WTC11 (cell line): ENCODE data around the gene ROS1. TPM values are rescaled to one million over a fixed set of nuclear protein-coding genes. Genes with fewer than 3 reads are reported as not detected.

ENCODE experiments used
- ATAC-seq: fragments of 200-7000 bp; cut with Tn5 transposase; 2 replicates; pipeline ENCODE4 v1.10.0; 2021; ENCODE audit warnings: mild to moderate bottlenecking, moderate library complexity
- CTCF ChIA-PET: fragments of 300-600 bp; sonication (Branson Sonifier 250); formaldehyde crosslinking; loops from one replicate; lab custom pipeline; 2021; ENCODE audit warnings: antibody characterized with exemption; lab: Charles Lee
- POLR2A ChIA-PET: fragments of 350-600 bp; sonication (Branson Sonifier 250); formaldehyde crosslinking; loops from one replicate; lab custom pipeline; 2021; ENCODE audit warnings: antibody characterized with exemption; lab: Charles Lee
- DNase-seq: peaks from one replicate; pipeline ENCODE4 v3.0.0; 2021; ENCODE audit warnings: low spot score
- H3K27ac Mint-ChIP-seq: 2 replicates; pipeline ENCODE4 v1.8.0; 2021; ENCODE audit warnings: mixed read lengths
- H3K27me3 Mint-ChIP-seq: 2 replicates; pipeline ENCODE4 v1.8.0; 2021; ENCODE audit warnings: low read depth, mild to moderate bottlenecking, moderate library complexity, mixed read lengths
- H3K36me3 Mint-ChIP-seq: 2 replicates; pipeline ENCODE4 v1.8.0; 2021; ENCODE audit warnings: mixed read lengths
- H3K4me1 Mint-ChIP-seq: 2 replicates; pipeline ENCODE4 v1.8.0; 2022; ENCODE audit warnings: mixed read lengths
- H3K4me3 Mint-ChIP-seq: 2 replicates; pipeline ENCODE4 v1.8.0; 2021; ENCODE audit warnings: mild to moderate bottlenecking, moderate library complexity, mixed read lengths
- H3K9me3 Mint-ChIP-seq: 2 replicates; pipeline ENCODE4 v1.8.0; 2021; ENCODE audit warnings: mixed read lengths
- CREB1 ChIP-seq: sonication (generic); formaldehyde crosslinking; IDR thresholded peaks from 2 replicates; pipeline ENCODE4 v1.8.0; 2023; ENCODE audit warnings: mild to moderate bottlenecking, missing genetic modification reagents
- CREM ChIP-seq: sonication (generic); formaldehyde crosslinking; IDR thresholded peaks from 2 replicates; pipeline ENCODE4 v1.8.1; 2022; ENCODE audit warnings: mild to moderate bottlenecking, missing genetic modification reagents, moderate library complexity
- GTF2I ChIP-seq: fragments of 250-450 bp; sonication (Bioruptor Pico); conservative IDR thresholded peaks from 2 replicates; pipeline ENCODE4 v1.4.0; 2021; ENCODE audit warnings: mild to moderate bottlenecking
- HMGA2 ChIP-seq: fragments of 250-450 bp; sonication (Bioruptor Pico); IDR thresholded peaks from 2 replicates; pipeline ENCODE4 v1.4.0; 2021; ENCODE audit warnings: mild to moderate bottlenecking, moderate library complexity
- MYBL2 ChIP-seq: sonication (generic); formaldehyde crosslinking; IDR thresholded peaks from 2 replicates; pipeline ENCODE4 v1.8.1; 2023; ENCODE audit warnings: mild to moderate bottlenecking, moderate library complexity, missing genetic modification reagents
- NFATC4 ChIP-seq: fragments of 250-450 bp; sonication (Bioruptor Pico); IDR thresholded peaks from 2 replicates; pipeline ENCODE4 v1.9.0; 2021; ENCODE audit warnings: mild to moderate bottlenecking
- NFYB ChIP-seq: sonication (generic); formaldehyde crosslinking; conservative IDR thresholded peaks from 2 replicates; pipeline ENCODE4 v1.8.0; 2022; ENCODE audit warnings: low read depth, missing genetic modification reagents
- SOX15 ChIP-seq: fragments of 250-450 bp; sonication (Bioruptor Pico); IDR thresholded peaks from 2 replicates; pipeline ENCODE4 v1.9.0; 2021; ENCODE audit warnings: mild to moderate bottlenecking
- TCF7 ChIP-seq: sonication (generic); formaldehyde crosslinking; IDR thresholded peaks from 2 replicates; pipeline ENCODE4 v1.8.0; 2022; ENCODE audit warnings: mild to moderate bottlenecking, low read depth, missing genetic modification reagents, moderate library complexity
- TEAD4 ChIP-seq: sonication (generic); formaldehyde crosslinking; IDR thresholded peaks from 2 replicates; pipeline ENCODE4 v1.8.0; 2022; ENCODE audit warnings: mild to moderate bottlenecking, missing genetic modification reagents
- ZNF138 ChIP-seq: sonication (generic); formaldehyde crosslinking; conservative IDR thresholded peaks from 2 replicates; pipeline ENCODE4 v1.8.1; 2022; ENCODE audit warnings: mild to moderate bottlenecking, moderate library complexity, missing genetic modification reagents
- ZNF317 ChIP-seq: sonication (generic); formaldehyde crosslinking; IDR thresholded peaks from 2 replicates; pipeline ENCODE4 v1.8.1; 2023; ENCODE audit warnings: low read depth, mild to moderate bottlenecking, moderate library complexity, missing genetic modification reagents, borderline replicate concordance
- ZNF416 ChIP-seq: fragments of 250-450 bp; sonication (Bioruptor Pico); IDR thresholded peaks from 2 replicates; pipeline ENCODE4 v1.9.0; 2021; ENCODE audit warnings: mild to moderate bottlenecking, inconsistent platforms
- total RNA-seq: library from RNA; stranded (reverse); gene quantifications from 3 replicates; pipeline ENCODE4 v1.2.3, GENCODE V29; 2021
- TF ChIP-seq, protein P1 (sequence below): sonication (generic); formaldehyde crosslinking; IDR thresholded peaks from 2 replicates; pipeline ENCODE4 v1.8.1; 2022; ENCODE audit warnings: mild to moderate bottlenecking, moderate library complexity, missing genetic modification reagents
- TF ChIP-seq, protein P2 (sequence below): fragments of 250-450 bp; sonication (Bioruptor Pico); IDR thresholded peaks from 2 replicates; pipeline ENCODE4 v1.9.0; 2021; ENCODE audit warnings: mild to moderate bottlenecking
- TF ChIP-seq, protein P3 (sequence below): fragments of 250-450 bp; sonication (Bioruptor Pico); IDR thresholded peaks from 2 replicates; pipeline ENCODE4 v1.9.0; 2021; ENCODE audit warnings: mild to moderate bottlenecking
- TF ChIP-seq, protein P4 (sequence below): fragments of 250-450 bp; sonication (Bioruptor Pico); IDR thresholded peaks from 2 replicates; pipeline ENCODE4 v1.9.0; 2021; ENCODE audit warnings: mild to moderate bottlenecking, borderline replicate concordance
- TF ChIP-seq, protein P5 (sequence below): fragments of 250-450 bp; sonication (Bioruptor Pico); conservative IDR thresholded peaks from 2 replicates; pipeline ENCODE4 v1.9.0; 2021; ENCODE audit warnings: mild to moderate bottlenecking
- TF ChIP-seq, protein P6 (sequence below): sonication (generic); formaldehyde crosslinking; IDR thresholded peaks from 2 replicates; pipeline ENCODE4 v1.8.0; 2022; ENCODE audit warnings: mild to moderate bottlenecking, missing genetic modification reagents
- TF ChIP-seq, protein P7 (sequence below): sonication (generic); formaldehyde crosslinking; IDR thresholded peaks from 2 replicates; pipeline ENCODE4 v1.8.1; 2022; ENCODE audit warnings: low read depth, missing genetic modification reagents, borderline replicate concordance

The ROS1 gene
- total RNA-seq, 1 experiment from 2014 or later = 0.02 TPM

DNA sequence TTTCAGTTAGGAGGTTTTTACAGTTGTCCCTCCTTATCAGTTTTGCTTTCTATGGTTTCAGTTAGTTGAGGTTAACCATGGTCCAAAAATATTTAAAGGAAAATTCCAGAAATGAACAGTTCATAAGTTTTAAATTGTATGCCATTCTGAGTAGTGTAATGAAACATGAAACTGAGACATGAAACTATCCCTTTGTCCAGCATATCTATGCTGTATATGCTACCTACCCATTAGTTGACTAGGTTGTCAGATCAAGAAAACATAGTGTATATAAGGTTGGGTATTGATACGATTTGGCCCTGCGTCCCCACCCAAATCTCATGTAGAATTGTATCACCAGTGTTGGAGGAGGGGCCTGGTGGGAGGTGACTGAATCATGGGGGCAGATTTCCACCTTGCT lies 121.3 kb downstream of the ROS1 start (continued):
- TF ChIP-seq, protein P1, sequence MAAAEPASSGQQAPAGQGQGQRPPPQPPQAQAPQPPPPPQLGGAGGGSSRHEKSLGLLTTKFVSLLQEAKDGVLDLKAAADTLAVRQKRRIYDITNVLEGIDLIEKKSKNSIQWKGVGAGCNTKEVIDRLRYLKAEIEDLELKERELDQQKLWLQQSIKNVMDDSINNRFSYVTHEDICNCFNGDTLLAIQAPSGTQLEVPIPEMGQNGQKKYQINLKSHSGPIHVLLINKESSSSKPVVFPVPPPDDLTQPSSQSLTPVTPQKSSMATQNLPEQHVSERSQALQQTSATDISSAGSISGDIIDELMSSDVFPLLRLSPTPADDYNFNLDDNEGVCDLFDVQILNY (CRISPR knock-in tag) = no peak
- TF ChIP-seq CREB1 (no peak), ZNF317 (no peak), ZNF416 (no peak), HMGA2 (CRISPR knock-in tag) (no peak), NFATC4 (no peak), GTF2I (no peak)
- TF ChIP-seq, protein P2, sequence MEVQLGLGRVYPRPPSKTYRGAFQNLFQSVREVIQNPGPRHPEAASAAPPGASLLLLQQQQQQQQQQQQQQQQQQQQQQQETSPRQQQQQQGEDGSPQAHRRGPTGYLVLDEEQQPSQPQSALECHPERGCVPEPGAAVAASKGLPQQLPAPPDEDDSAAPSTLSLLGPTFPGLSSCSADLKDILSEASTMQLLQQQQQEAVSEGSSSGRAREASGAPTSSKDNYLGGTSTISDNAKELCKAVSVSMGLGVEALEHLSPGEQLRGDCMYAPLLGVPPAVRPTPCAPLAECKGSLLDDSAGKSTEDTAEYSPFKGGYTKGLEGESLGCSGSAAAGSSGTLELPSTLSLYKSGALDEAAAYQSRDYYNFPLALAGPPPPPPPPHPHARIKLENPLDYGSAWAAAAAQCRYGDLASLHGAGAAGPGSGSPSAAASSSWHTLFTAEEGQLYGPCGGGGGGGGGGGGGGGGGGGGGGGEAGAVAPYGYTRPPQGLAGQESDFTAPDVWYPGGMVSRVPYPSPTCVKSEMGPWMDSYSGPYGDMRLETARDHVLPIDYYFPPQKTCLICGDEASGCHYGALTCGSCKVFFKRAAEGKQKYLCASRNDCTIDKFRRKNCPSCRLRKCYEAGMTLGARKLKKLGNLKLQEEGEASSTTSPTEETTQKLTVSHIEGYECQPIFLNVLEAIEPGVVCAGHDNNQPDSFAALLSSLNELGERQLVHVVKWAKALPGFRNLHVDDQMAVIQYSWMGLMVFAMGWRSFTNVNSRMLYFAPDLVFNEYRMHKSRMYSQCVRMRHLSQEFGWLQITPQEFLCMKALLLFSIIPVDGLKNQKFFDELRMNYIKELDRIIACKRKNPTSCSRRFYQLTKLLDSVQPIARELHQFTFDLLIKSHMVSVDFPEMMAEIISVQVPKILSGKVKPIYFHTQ (CRISPR knock-in tag) = no peak
- TF ChIP-seq, protein P3, sequence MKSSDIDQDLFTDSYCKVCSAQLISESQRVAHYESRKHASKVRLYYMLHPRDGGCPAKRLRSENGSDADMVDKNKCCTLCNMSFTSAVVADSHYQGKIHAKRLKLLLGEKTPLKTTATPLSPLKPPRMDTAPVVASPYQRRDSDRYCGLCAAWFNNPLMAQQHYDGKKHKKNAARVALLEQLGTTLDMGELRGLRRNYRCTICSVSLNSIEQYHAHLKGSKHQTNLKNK (CRISPR knock-in tag) = no peak
- TF ChIP-seq, protein P4, sequence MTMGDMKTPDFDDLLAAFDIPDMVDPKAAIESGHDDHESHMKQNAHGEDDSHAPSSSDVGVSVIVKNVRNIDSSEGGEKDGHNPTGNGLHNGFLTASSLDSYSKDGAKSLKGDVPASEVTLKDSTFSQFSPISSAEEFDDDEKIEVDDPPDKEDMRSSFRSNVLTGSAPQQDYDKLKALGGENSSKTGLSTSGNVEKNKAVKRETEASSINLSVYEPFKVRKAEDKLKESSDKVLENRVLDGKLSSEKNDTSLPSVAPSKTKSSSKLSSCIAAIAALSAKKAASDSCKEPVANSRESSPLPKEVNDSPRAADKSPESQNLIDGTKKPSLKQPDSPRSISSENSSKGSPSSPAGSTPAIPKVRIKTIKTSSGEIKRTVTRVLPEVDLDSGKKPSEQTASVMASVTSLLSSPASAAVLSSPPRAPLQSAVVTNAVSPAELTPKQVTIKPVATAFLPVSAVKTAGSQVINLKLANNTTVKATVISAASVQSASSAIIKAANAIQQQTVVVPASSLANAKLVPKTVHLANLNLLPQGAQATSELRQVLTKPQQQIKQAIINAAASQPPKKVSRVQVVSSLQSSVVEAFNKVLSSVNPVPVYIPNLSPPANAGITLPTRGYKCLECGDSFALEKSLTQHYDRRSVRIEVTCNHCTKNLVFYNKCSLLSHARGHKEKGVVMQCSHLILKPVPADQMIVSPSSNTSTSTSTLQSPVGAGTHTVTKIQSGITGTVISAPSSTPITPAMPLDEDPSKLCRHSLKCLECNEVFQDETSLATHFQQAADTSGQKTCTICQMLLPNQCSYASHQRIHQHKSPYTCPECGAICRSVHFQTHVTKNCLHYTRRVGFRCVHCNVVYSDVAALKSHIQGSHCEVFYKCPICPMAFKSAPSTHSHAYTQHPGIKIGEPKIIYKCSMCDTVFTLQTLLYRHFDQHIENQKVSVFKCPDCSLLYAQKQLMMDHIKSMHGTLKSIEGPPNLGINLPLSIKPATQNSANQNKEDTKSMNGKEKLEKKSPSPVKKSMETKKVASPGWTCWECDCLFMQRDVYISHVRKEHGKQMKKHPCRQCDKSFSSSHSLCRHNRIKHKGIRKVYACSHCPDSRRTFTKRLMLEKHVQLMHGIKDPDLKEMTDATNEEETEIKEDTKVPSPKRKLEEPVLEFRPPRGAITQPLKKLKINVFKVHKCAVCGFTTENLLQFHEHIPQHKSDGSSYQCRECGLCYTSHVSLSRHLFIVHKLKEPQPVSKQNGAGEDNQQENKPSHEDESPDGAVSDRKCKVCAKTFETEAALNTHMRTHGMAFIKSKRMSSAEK (CRISPR knock-in tag) = no peak

DNA sequence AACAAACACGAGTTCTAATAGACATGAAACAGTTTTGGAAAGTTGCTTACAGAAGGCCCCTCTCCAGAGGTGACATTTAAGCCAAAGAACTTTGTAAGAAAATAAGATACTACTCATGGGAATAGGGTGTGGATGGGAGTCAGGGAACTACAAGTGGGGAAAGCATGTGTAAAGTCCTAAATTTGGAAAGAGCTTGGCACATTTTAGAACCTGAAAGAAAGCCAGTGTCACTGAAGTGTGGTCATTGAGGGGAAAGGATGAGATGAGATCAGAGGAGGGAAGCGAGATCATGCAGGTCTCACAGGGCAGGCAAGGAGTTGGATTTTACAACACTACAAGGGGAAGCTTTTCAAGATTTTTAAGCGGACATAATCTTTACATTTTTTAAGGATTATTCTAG lies 122.4 kb downstream of the ROS1 start:
- no peaks in the 10 kb centered on the region for H3K36me3 Mint-ChIP-seq
- H3K4me1 Mint-ChIP-seq = no peaks in the 10 kb centered on the region
- no peak overlapping the region for H3K27ac Mint-ChIP-seq
- CTCF ChIA-PET = no interaction called here
- no peaks in the 10 kb centered on the region for H3K9me3 Mint-ChIP-seq
- H3K4me3 Mint-ChIP-seq = no peak overlapping the region
- H3K27me3 Mint-ChIP-seq = no peaks in the 10 kb centered on the region
- DNase-seq (no peak), ATAC-seq (no peak)
- POLR2A ChIA-PET = no interaction called here
- TF ChIP-seq NFATC4 (no peak), CREM (no peak), TCF7 (no peak), NFYB (CRISPR knock-in tag) (no peak)

DNA sequence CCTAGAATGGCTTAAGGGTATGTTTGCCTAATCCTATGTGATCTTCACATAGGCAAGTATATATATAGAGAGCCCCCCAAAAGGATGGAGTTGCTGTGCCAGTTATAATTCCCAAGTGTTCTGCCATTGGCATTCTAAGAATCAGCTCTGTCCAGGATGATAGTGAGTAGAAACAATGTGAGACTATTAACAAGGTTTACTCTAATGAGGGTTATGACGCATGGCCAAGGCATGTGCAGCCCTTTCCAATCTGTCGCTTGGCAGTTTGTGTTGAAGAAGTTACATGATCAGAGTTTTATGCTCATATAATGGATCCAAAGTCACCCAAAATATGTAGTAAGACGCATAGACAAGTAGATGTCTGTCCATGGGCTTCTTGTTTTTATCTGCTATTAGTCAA lies 126.8 kb downstream of the ROS1 start:
- CTCF ChIA-PET = no interaction called here
- Mint-ChIP-seq H3K4me3 (no peak overlapping the region), H3K36me3 (no peaks in the 10 kb centered on the region), H3K27me3 (no peaks in the 10 kb centered on the region), H3K27ac (no peak overlapping the region)
- no peak for ATAC-seq
- no peak for DNase-seq
- no peak for TF ChIP-seq SOX15 (CRISPR knock-in tag)
- TF ChIP-seq ZNF138 (CRISPR knock-in tag) = no peak
- TF ChIP-seq, protein P5, sequence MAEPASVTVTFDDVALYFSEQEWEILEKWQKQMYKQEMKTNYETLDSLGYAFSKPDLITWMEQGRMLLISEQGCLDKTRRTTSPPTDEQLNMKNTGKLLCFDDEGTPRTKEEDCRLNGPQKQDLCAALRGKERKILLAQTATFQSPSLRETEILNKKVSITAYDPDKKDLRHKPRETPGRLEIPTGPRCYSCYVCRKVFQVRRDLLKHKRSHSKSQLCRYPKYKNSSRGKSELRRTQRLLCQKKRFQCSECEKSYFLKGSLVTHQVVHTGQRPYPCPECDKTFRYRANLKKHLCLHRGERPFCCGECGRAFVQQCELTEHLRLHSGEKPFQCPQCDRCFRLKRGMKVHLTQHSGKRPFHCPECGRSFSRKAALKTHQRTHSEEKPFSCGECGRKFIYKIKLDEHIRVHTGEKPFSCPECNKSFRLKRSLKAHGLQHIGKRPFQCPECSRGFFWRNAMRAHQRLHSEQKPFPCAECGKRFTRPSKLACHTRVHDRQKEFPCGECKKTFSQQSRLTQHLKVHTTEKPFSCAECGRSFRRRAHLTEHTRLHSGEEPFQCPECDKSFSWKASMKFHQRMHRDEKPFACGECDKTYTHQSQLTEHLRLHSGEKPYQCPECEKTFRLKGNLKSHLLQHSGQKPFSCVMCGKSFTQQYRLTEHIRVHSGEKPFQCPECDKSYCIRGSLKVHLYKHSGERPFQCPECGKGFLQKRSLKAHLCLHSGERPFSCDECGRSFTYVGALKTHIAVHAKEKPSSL (CRISPR knock-in tag) = no peak
- no peak for TF ChIP-seq TEAD4
- TF ChIP-seq, protein P6, sequence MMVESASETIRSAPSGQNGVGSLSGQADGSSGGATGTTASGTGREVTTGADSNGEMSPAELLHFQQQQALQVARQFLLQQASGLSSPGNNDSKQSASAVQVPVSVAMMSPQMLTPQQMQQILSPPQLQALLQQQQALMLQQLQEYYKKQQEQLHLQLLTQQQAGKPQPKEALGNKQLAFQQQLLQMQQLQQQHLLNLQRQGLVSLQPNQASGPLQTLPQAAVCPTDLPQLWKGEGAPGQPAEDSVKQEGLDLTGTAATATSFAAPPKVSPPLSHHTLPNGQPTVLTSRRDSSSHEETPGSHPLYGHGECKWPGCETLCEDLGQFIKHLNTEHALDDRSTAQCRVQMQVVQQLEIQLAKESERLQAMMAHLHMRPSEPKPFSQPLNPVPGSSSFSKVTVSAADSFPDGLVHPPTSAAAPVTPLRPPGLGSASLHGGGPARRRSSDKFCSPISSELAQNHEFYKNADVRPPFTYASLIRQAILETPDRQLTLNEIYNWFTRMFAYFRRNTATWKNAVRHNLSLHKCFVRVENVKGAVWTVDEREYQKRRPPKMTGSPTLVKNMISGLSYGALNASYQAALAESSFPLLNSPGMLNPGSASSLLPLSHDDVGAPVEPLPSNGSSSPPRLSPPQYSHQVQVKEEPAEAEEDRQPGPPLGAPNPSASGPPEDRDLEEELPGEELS (CRISPR knock-in tag) = no peak
- TF ChIP-seq MYBL2 (CRISPR knock-in tag) = no peak
- TF ChIP-seq, protein P7, sequence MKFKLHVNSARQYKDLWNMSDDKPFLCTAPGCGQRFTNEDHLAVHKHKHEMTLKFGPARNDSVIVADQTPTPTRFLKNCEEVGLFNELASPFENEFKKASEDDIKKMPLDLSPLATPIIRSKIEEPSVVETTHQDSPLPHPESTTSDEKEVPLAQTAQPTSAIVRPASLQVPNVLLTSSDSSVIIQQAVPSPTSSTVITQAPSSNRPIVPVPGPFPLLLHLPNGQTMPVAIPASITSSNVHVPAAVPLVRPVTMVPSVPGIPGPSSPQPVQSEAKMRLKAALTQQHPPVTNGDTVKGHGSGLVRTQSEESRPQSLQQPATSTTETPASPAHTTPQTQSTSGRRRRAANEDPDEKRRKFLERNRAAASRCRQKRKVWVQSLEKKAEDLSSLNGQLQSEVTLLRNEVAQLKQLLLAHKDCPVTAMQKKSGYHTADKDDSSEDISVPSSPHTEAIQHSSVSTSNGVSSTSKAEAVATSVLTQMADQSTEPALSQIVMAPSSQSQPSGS (CRISPR knock-in tag) = no peak
- TF ChIP-seq, all 79 proteins: peak for 0
- no peaks in the 10 kb centered on the region for H3K4me1 Mint-ChIP-seq
- no peaks in the 10 kb centered on the region for H3K9me3 Mint-ChIP-seq
- POLR2A ChIA-PET = no interaction called here
